ENCODE data around the gene HNRNPH3.

DNA sequence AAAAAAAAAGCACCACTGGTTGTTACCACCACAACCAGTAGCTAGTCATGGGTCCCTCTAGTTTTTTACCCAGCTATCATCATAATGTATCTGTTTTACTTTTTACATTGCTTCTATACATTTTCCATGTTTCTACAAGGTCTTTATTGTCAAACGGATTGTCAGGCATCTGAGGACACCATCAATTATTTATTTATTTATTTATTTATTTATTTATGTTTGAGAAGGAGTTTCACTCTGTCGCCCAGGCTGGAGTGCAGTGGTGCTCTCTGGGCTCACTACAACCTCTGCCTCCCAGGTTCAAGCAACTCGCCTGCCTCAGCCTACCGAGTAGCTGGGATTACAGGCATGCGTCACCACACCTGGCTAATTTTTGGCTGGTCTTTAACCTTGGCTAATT, 29.0 kb upstream of the HNRNPH3 start:
- TF ChIP-seq CTCF (conservative IDR thresholded peaks at IDR 0.05): no peak
- TF ChIP-seq ZFX (IDR thresholded peaks at IDR 0.05): no peak

Data from C4-2B (cell line).